GM13977 (cell line): ENCODE data around the gene SYT17.

ENCODE experiments used
- DNase-seq: peaks from one replicate; pipeline ENCODE4 v3.0.0; 2012; ENCODE audit warnings: low spot score
- CTCF ChIP-seq: IDR thresholded peaks from 2 replicates; pipeline ENCODE4 v1.5.1; 2012; ENCODE audit warnings: mild to moderate bottlenecking, control low read depth; ENCODE audit not compliant: insufficient read depth; ENCODE audit errors: extremely low read depth, missing control alignments
- in situ Hi-C: fragments of 300-500 bp; cut with MboI; formaldehyde crosslinking; loops from one replicate; pipeline ENCODE4 v1.12.0; 2022; ENCODE audit warnings: low sequenced_read_pairs, low pct_unique_long_range_greater_than_20kb, mixed read lengths, inconsistent platforms; ENCODE audit not compliant: unreplicated experiment

Gene SYT17

DNA sequence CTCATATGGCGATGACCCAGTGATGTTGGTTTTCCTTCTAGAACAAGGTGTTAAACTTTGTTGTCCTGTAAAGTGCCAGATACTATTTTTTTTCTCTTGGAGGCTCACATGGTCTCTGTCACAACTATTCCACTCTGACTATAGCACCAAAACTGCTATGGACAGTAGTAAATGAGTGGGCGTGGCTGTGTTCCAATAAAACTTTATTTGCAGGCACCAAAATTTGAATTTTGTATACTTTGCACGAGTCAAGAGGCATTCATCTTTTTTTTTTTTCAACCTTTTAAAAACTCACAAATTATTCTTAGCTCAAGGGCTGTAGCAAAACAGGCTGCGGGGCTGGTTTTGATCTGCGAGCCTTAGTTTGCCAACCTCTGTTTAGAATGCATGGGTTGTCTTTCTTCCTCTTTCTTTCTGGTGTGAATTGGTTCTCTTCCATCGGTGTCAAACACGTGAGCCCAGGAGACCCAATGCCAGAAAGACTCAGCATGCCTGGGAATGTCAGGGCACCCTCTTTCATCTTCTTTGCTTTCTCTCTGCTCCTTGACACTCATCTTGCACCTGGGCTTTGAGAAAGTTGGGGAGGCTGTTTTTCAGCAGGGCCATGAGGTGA lies 2.1 kb downstream of the SYT17 start:
- in situ Hi-C loops = loop anchor here (10.0 kb wide), 1 partner anchor 205 kb away; no protein-coding TSS in a partner anchor
- TF ChIP-seq CTCF = no peak

GRCh38 chr16:19172098-19172780 lies 4.2 kb downstream of the SYT17 start:
- in situ Hi-C loops = loop anchor here (10.0 kb wide), 1 partner anchor 203 kb away; no protein-coding TSS in a partner anchor
- no peak for DNase-seq
- TF ChIP-seq CTCF = no peak

More for the DNA sequence above, 2.1 kb downstream of the SYT17 start:
- no peak for DNase-seq

GRCh38 chr16:19173059-19173458 lies 5.0 kb downstream of the SYT17 start:
- in situ Hi-C loops = loop anchor here (10.0 kb wide), 1 partner anchor 202 kb away; no protein-coding TSS in a partner anchor
- no peak for TF ChIP-seq CTCF
- DNase-seq = no peak

DNA sequence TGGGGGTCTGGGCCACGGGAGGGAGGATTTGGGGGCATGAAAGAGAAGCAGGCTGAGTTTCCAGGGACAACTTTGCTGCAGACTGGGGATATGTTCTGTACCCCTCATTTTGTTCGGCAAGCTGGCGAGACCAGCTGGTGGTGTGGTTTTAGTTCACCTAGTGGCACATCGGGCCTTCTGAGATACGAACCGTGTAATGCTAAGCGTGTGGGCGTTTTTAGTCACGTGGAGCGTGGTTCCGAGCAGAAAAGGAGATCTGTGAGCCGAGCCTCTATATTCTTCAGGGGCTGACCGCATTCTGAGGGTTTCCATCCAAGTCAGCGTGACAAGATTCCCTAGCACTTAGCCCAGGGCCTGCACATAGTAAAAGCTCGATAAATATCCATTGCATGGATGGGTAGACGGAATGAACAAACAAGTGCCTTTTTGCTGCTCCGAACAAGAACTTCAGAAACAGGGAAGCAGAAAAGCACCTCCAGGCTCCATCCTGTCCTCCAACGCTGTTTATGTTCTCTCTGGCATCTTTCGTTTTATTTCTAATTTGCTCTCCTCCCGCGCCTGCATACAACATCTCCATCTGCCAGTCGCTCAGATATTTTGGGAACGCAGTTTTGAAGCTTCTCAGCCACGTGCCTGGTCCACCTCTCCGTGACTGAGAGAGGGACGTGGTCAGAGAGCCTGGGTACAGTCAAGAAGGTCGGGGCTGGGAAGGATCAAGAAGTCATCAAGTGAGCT lies 5.8 kb downstream of the SYT17 start:
- TF ChIP-seq CTCF = no peak
- in situ Hi-C loops = loop anchor here (10.0 kb wide), 1 partner anchor 201 kb away; no protein-coding TSS in a partner anchor
- no peak for DNase-seq

DNA sequence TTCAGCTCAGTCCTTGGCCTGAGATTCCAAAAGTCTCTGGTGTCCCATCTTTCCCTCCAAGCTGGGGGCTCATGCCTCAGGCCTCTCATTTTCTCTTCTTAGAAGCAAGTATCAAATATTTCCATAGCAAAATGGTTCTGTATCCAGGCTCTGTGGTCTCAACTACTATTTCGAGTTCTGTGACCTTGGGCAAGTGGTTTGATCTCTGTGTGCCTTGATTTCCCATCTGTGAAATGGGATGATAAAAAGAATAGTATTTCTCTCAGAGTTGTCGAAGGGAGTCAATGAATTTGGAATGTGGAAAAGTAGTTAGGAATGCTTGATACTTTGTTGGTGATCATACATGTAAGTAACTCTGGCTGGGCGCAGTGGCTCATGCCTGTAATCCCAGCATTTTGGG lies 6.4 kb downstream of the SYT17 start:
- no peak for TF ChIP-seq CTCF
- no peak for DNase-seq
- in situ Hi-C loops = loop anchor here (10.0 kb wide), 1 partner anchor 200 kb away; no protein-coding TSS in a partner anchor

DNA sequence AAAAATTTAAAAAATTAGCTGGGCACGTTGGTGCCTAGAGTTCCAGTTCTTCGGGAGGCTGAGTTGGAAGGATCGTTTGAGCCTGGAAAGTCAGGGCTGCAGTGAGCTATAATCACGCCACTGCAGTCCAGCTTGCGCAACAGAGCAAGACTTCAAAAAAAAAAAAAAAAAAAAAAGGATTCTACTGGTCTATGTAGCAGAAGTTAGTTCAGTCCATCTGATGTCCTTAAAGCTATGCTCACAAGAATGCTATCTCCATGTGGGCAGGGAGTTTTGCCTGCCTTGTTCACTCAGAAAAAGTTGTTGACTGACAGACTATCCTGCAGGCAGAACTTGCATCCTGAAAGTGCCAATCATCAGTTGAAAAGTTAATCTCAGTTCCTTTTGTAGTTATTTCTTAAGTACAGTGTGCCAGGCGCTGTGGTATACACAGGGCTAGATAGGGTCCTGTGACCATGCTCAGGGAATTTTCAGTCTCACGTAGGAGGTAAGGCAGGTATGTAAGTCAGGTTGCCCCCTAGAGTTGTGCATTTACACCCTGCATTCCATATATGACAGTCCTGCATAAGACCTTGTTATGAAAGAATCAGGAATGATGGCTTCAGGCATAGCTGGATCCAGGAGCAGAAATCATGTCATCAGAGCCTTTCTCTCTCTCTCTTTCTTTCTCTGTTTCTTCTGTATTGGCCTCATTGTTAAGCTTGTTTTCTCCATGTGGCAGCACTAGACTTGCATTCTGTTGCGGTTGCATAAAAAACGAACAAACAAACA lies 7.6 kb downstream of the SYT17 start:
- in situ Hi-C loops = loop anchor here (10.0 kb wide), 1 partner anchor 199 kb away; no protein-coding TSS in a partner anchor
- no peak for TF ChIP-seq CTCF

More for the DNA sequence above, 7.6 kb downstream of the SYT17 start:
- DNase-seq = no peak
